K562 (cell line): ENCODE measurements around the gene DOLK. TPM values are rescaled to one million over a fixed set of nuclear protein-coding genes. Genes with fewer than 3 reads are reported as not detected.
A peak's percentile ranks its signal among the peaks of the same experiment; 100 is the strongest.

Experiments used
- ATAC-seq: fragments of 200-7000 bp; cut with Tn5 transposase; 3 replicates; pipeline ENCODE4 v1.9.1; 2020; ENCODE audit warnings: moderate library complexity
- BruUV-seq: library from RNA; stranded (reverse); fragments of 400-500 nt; replicated peaks from 2 replicates; lab custom pipeline; 2021; lab: Mats Ljungman, UMichigan
- CTCF ChIA-PET: fragments of 300-600 bp; formaldehyde crosslinking; extraction: SDS; loops from one replicate; lab custom pipeline; 2021; ENCODE audit warnings: low intra/inter-chr PET ratio; lab: Yijun Ruan, JAX
- POLR2A ChIA-PET: fragments of 300-600, 350-650 bp; sonication (Branson Sonifier 250); formaldehyde crosslinking; extraction: SDS; loops from one replicate; lab custom pipeline; 2021; ENCODE audit warnings: antibody characterized with exemption, inconsistent platforms; lab: Yijun Ruan, JAX
- DNase-seq, 4 experiments: peaks; one replicate each; pipeline versions ENCODE4 v3.0.0 to v3.0.0-alpha.2; 2011 to 2018; ENCODE audit warnings: low spot score in 3 of 4, mixed read lengths in 3 of 4; ENCODE audit errors: extremely low read depth in 1 of 4
- FAIRE-seq: peaks from 2 replicates; lab custom pipeline; 2011; peaks lifted over from hg19 to GRCh38; lab: Jason Lieb, UNC
- H2AFZ ChIP-seq: 2 replicates; pipeline ENCODE4 v1.6.0; 2011; ENCODE audit warnings: low read depth, low read length, control low read depth, inconsistent platforms
- H3K27ac ChIP-seq: fragments of 200-600 bp; 3 replicates; pipeline ENCODE4 v1.8.0; 2011; ENCODE audit warnings: low read depth, mild to moderate bottlenecking, control low read depth, inconsistent platforms, low read length, moderate library complexity, mixed read lengths; ENCODE audit errors: extremely low read depth
- H3K27me3 ChIP-seq, 2 experiments: fragments of 300-600 bp in 1 of 2; 2 replicates in 1 of 2; 3 replicates in 1 of 2; pipeline versions ENCODE4 v1.6.0 to v1.8.0; 2011; ENCODE audit warnings: inconsistent platforms in 2 of 2, low read length in 2 of 2, mild to moderate bottlenecking in 1 of 2, mixed read lengths in 1 of 2, moderate library complexity in 1 of 2; ENCODE audit not compliant: control insufficient read depth in 2 of 2, insufficient read depth in 2 of 2
- H3K36me3 ChIP-seq: fragments of 300-600 bp; 3 replicates; pipeline ENCODE4 v1.8.0; 2011; ENCODE audit warnings: mild to moderate bottlenecking, low read length, inconsistent platforms; ENCODE audit not compliant: control insufficient read depth, insufficient read depth
- H3K4me1 ChIP-seq, 2 experiments: fragments of 200-600 bp in 1 of 2; replicated peaks in 1 of 2; 2 replicates in 1 of 2; 3 replicates in 1 of 2; pipeline versions ENCODE4 v1.5.1 to v1.8.0; 2011; ENCODE audit warnings: inconsistent platforms in 2 of 2, low read length in 2 of 2, mild to moderate bottlenecking in 1 of 2, mixed read lengths in 1 of 2, moderate library complexity in 1 of 2; ENCODE audit not compliant: control insufficient read depth in 2 of 2, insufficient read depth in 2 of 2
- H3K4me2 ChIP-seq: 2 replicates; pipeline ENCODE4 v1.6.1; 2011; ENCODE audit warnings: low read length, control low read depth, inconsistent platforms, mixed read lengths; ENCODE audit not compliant: insufficient read depth
- H3K4me3 ChIP-seq: fragments of 200-600 bp; sonication (generic), shearing (Covaris generic); 2 replicates; pipeline ENCODE4 v1.5.1; 2016; ENCODE audit warnings: control low read depth, inconsistent platforms
- H3K79me2 ChIP-seq: fragments of 200-600 bp; 3 replicates; pipeline ENCODE4 v1.8.0; 2011; ENCODE audit warnings: low read length, inconsistent platforms; ENCODE audit not compliant: control insufficient read depth, insufficient read depth
- H3K9ac ChIP-seq, 2 experiments: 2 replicates each; pipeline versions ENCODE4 v1.6.0 to v1.6.1; 2011; ENCODE audit warnings: low read depth in 2 of 2, low read length in 2 of 2, control low read depth in 1 of 2, inconsistent platforms in 1 of 2, mild to moderate bottlenecking in 1 of 2, mixed read lengths in 1 of 2; ENCODE audit not compliant: insufficient read depth in 1 of 2
- H3K9me1 ChIP-seq: one replicate; pipeline ENCODE4 v1.6.0; 2011; ENCODE audit warnings: inconsistent platforms, mild to moderate bottlenecking, low read length, moderate library complexity; ENCODE audit not compliant: control insufficient read depth, insufficient read depth
- H3K9me3 ChIP-seq: replicated peaks from 2 replicates; pipeline ENCODE4 v1.5.1; 2011; ENCODE audit warnings: low read depth, low read length, inconsistent platforms; ENCODE audit not compliant: control insufficient read depth, insufficient read depth
- H4K20me1 ChIP-seq: replicated peaks from 2 replicates; pipeline ENCODE4 v1.6.1; 2011; ENCODE audit warnings: low read length, inconsistent platforms, mixed read lengths; ENCODE audit not compliant: control insufficient read depth, insufficient read depth
- CBFA2T3 ChIP-seq: fragments of 450-650 bp; IDR thresholded peaks from 2 replicates; pipeline ENCODE4 v1.6.1; 2017
- ESRRA ChIP-seq: fragments of 450-650 bp; IDR thresholded peaks from 2 replicates; pipeline ENCODE4 v1.6.1; 2014; ENCODE audit warnings: low read depth, mild to moderate bottlenecking, moderate library complexity, borderline replicate concordance
- NR2C1 ChIP-seq, 2 experiments: fragments of 450-650 bp; IDR thresholded peaks; 2 replicates each; pipeline ENCODE4 v1.6.1; 2017; ENCODE audit warnings: mild to moderate bottlenecking in 2 of 2, antibody characterized with exemption in 1 of 2, inconsistent platforms in 1 of 2, missing compliant biosample characterization in 1 of 2, missing genetic modification characterization in 1 of 2
- NR2C2 ChIP-seq, 2 experiments: fragments of 200-800 bp in 1 of 2; sonication (Bioruptor generic) in 1 of 2; sonication (generic) in 1 of 2; formaldehyde crosslinking in 1 of 2; IDR thresholded peaks; 2 replicates each; pipeline versions ENCODE4 v1.6.1 to v1.8.0; 2016 to 2022; ENCODE audit warnings: mild to moderate bottlenecking in 1 of 2, missing compliant biosample characterization in 1 of 2, missing genetic modification characterization in 1 of 2, missing genetic modification reagents in 1 of 2
- VEZF1 ChIP-seq: fragments of 200-800 bp; sonication (Bioruptor generic); IDR thresholded peaks from 2 replicates; pipeline ENCODE4 v1.6.1; 2017; ENCODE audit warnings: missing genetic modification characterization, missing compliant biosample characterization
- ZNF561 ChIP-seq: fragments of 450-650 bp; formaldehyde crosslinking; conservative IDR thresholded peaks from 2 replicates; pipeline ENCODE4 v1.4.0; 2020; ENCODE audit warnings: mild to moderate bottlenecking, moderate library complexity
- WGBS: fragments of 100-300 bp; shearing (Covaris generic); methylation state at CpG from one replicate; pipeline ENCODE4 v1.1.6; 2016; ENCODE audit warnings: low coverage, mixed read lengths; ENCODE audit not compliant: insufficient coverage; ENCODE audit errors: missing lambda C conversion rate; 5-methylcytosine and 5-hydroxymethylcytosine counted together
- in situ Hi-C: fragments of 300-500 bp; cut with MboI; formaldehyde crosslinking; loops from 4 replicates; pipeline ENCODE4 v1.15.0; 2018; ENCODE audit warnings: inconsistent platforms, mixed read lengths
- intact Hi-C: fragments of 100-400 bp; cut with micrococcal nuclease; formaldehyde crosslinking; loops from 2 replicates; pipeline ENCODE4 v1.14.2; 2022
- polyA plus RNA-seq, 8 experiments: library from polyadenylated mRNA; depleted of rRNA in 4 of 8; stranded (reverse) in 5 of 8; unstranded in 3 of 8; fragments of >200 nt; fragmentation: Nextera tagmentation in 2 of 8; fragmentation: Illumina TruSeq in 1 of 8; extraction: Ambion mirVana in 2 of 8; extraction: Trizol in 1 of 8; gene quantifications; 2 replicates each; pipeline versions ENCODE4 v1.2.1 to v1.2.3, GENCODE V29; 2011 to 2014; ENCODE audit warnings: inconsistent platforms in 1 of 8, missing spikeins in 1 of 8
- total RNA-seq, 7 experiments: library from RNA; depleted of rRNA in 6 of 7; stranded (reverse); fragments of >200 nt in 6 of 7; fragmentation: Illumina TruSeq in 2 of 7; extraction: Trizol in 2 of 7; gene quantifications; 2 replicates each; pipeline versions ENCODE4 v1.2.1 to v1.2.3, GENCODE V29; 2011 to 2021; ENCODE audit warnings: low replicate concordance in 1 of 7

Gene DOLK
- total and polyA plus RNA-seq, 9 of the 15 experiments (the other 6 are each of a cell fraction or from before 2014, with no cell fraction given) = 2.6 to 14.2 (median 11.7) TPM

- TF ChIP-seq VEZF1 (CRISPR knock-in tag) (peak; percentile 42; the same call in 1 of the 2 replicates), ZNF561 (CRISPR knock-in tag) (no peak), CBFA2T3 (peak; percentile 70)
- TF ChIP-seq, all 486 proteins: peak for 18
Observed at GRCh38 chr9:128913995-128914772, 33.2 kb downstream of the DOLK start (continued).

GRCh38 chr9:128913048-128913900 lies 34.1 kb downstream of the DOLK start:
- ATAC-seq = peak; percentile 79
- H3K9me3 ChIP-seq = no peaks in the 10 kb centered on the region
- no peaks in the 10 kb centered on the region; the same call in 1 of the 2 replicates for H4K20me1 ChIP-seq
- CTCF ChIA-PET = no interaction called here
- DNase-seq = peak in 3 of 4 experiments; percentile 33 to 61 (median 54)
- no peaks in the 10 kb centered on the region; a peak in 1 of 5 replicates for H3K27me3 ChIP-seq
- H3K4me1 ChIP-seq = peaks cover 17 to 49% of the 10 kb centered on the region in 2 experiments
- no peak overlapping the region for H3K4me2 ChIP-seq
- POLR2A ChIA-PET = interaction anchor here (1.1 kb wide), 1 partner anchor 16 kb away, joined by 3 read pairs; no protein-coding TSS in a partner anchor
- in situ Hi-C loops (no loop called here), intact Hi-C loops (no loop called here)
- H3K4me3 ChIP-seq = no peak overlapping the region
- FAIRE-seq = no peak
- 0 out of 3 replicates have a peak, but pooled peaks cover 11% of the 10 kb centered on the region for H3K79me2 ChIP-seq
- H2AFZ ChIP-seq = no peak overlapping the region
- no peak overlapping the region for H3K27ac ChIP-seq
- WGBS = 62% methylated on average over 13 of the region's 15 CpGs
- H3K9ac ChIP-seq = peak overlapping the region in 1 of 2 experiments; percentile 88; a peak in 2 of 4 replicates
- peaks cover 55% of the 10 kb centered on the region; the same call in 2 of the 3 replicates for H3K36me3 ChIP-seq
- no peaks in the 10 kb centered on the region for H3K9me1 ChIP-seq
- TF ChIP-seq NR2C1 (IDR thresholded peaks at IDR 0.05) (peak; percentile 70), NR2C1 (tag; IDR thresholded peaks at IDR 0.05) (no peak), ESRRA (no peak), NR2C2 (CRISPR knock-in tag; IDR thresholded peaks at IDR 0.05) (no peak), NR2C2 (tag; IDR thresholded peaks at IDR 0.05) (0 out of 2 replicates have a peak, but pooled peaks have one; percentile 17)
- BruUV-seq = no TSS peak
